B cell (primary cell): ENCODE data around the gene TRIM15. TPM values are rescaled to one million over a fixed set of nuclear protein-coding genes. Genes with fewer than 3 reads are reported as not detected.

Source experiments
- ATAC-seq: fragments of 200-7000 bp; cut with Tn5 transposase; one replicate; pipeline ENCODE4 v1.10.0; 2021; ENCODE audit warnings: low read depth, mild to moderate bottlenecking, moderate number of reproducible peaks, moderate library complexity
- CTCF ChIA-PET: fragments of 350-600 bp; sonication (Branson Sonifier 250); formaldehyde crosslinking; loops from one replicate; lab custom pipeline; 2021; ENCODE audit warnings: antibody characterized with exemption, inconsistent platforms; lab: Charles Lee
- POLR2A ChIA-PET: fragments of 350-600 bp; sonication (Branson Sonifier 250); formaldehyde crosslinking; loops from one replicate; lab custom pipeline; 2021; ENCODE audit warnings: antibody characterized with exemption; lab: Charles Lee
- DNase-seq: peaks from one replicate; pipeline ENCODE4 v3.0.0; 2013
- H2AFZ ChIP-seq: 2 replicates; pipeline ENCODE4 v1.6.1; 2012; ENCODE audit warnings: mild to moderate bottlenecking, low read depth, low read length; ENCODE audit not compliant: insufficient read depth, poor library complexity, severe bottlenecking
- H3K27ac ChIP-seq, 2 donors: 1 replicate in 1 of 2; 2 replicates in 1 of 2; pipeline ENCODE4 v1.5.1; 2012 to 2013; ENCODE audit warnings: low read length in 2 of 2, mild to moderate bottlenecking in 2 of 2, moderate library complexity in 1 of 2
- H3K27me3 ChIP-seq, 4 experiments: fragments of 200-600 bp in 1 of 4; sonication (generic) in 1 of 4; replicated peaks in 1 of 4; 1 replicate in 2 of 4; 2 replicates in 2 of 4; pipeline versions ENCODE4 v1.6.1 to v1.7.0; 2013 to 2016; ENCODE audit warnings: low read length in 3 of 4, mild to moderate bottlenecking in 2 of 4, mixed read lengths in 1 of 4, moderate library complexity in 1 of 4; ENCODE audit not compliant: insufficient read depth in 4 of 4, control insufficient read depth in 3 of 4; ENCODE audit errors: control extremely low read depth in 1 of 4
- H3K36me3 ChIP-seq, 2 experiments: replicated peaks in 1 of 2; 1 replicate in 1 of 2; 2 replicates in 1 of 2; pipeline versions ENCODE4 v1.6.1 to v1.7.1; 2013; ENCODE audit warnings: low read length in 1 of 2; ENCODE audit not compliant: insufficient read depth in 2 of 2, control insufficient read depth in 1 of 2; ENCODE audit errors: control extremely low read depth in 1 of 2, extremely low read depth in 1 of 2
- H3K4me1 ChIP-seq, 2 donors: fragments of 200-600 bp in 1 of 2; sonication (generic) in 1 of 2; 1 replicate in 1 of 2; 2 replicates in 1 of 2; pipeline versions ENCODE4 v1.5.1 to v1.6.1; 2013 to 2017; ENCODE audit warnings: low read length in 2 of 2; ENCODE audit not compliant: control insufficient read depth in 2 of 2, insufficient read depth in 2 of 2
- H3K4me2 ChIP-seq: replicated peaks from 2 replicates; pipeline ENCODE3; 2012; ENCODE audit warnings: mild to moderate bottlenecking, low read depth, low read length; ENCODE audit not compliant: poor library complexity, severe bottlenecking
- H3K4me3 ChIP-seq, 5 experiments: fragments of 200-600 bp in 1 of 5; sonication (generic) in 1 of 5; 1 replicate in 3 of 5; 2 replicates in 2 of 5; pipeline versions ENCODE4 v1.5.1 to v1.7.0; 2011 to 2016; ENCODE audit warnings: low read length in 4 of 5, mild to moderate bottlenecking in 4 of 5, low read depth in 2 of 5, control low read depth in 1 of 5, moderate library complexity in 1 of 5; ENCODE audit not compliant: insufficient read depth in 1 of 5; ENCODE audit errors: control extremely low read depth in 1 of 5, extremely low read depth in 1 of 5
- H3K79me2 ChIP-seq: fragments of 200-600 bp; sonication (generic); one replicate; pipeline ENCODE4 v1.6.0; 2016; ENCODE audit warnings: low read length; ENCODE audit not compliant: control insufficient read depth, insufficient read depth
- H3K9ac ChIP-seq: fragments of 200-600 bp; sonication (generic); 2 replicates; pipeline ENCODE4 v1.6.1; 2017; ENCODE audit warnings: mild to moderate bottlenecking, low read length, moderate library complexity
- H3K9me3 ChIP-seq, 3 donors: one replicate each; pipeline versions ENCODE4 v1.6.1 to v1.7.1; 2013; ENCODE audit warnings: low read length in 2 of 3; ENCODE audit not compliant: control insufficient read depth in 2 of 3, insufficient read depth in 1 of 3; ENCODE audit errors: control extremely low read depth in 1 of 3
- H4K20me1 ChIP-seq: 2 replicates; pipeline ENCODE4 v1.6.0; 2012; ENCODE audit warnings: mild to moderate bottlenecking, low read length; ENCODE audit not compliant: insufficient read depth, control insufficient read depth, poor library complexity, severe bottlenecking
- H3K27ac Mint-ChIP-seq: one replicate; pipeline ENCODE4 v1.8.0; 2021; ENCODE audit warnings: mixed read lengths
- H3K27me3 Mint-ChIP-seq: one replicate; pipeline ENCODE4 v1.8.0; 2021; ENCODE audit warnings: mixed read lengths
- H3K4me1 Mint-ChIP-seq: one replicate; pipeline ENCODE4 v1.8.0; 2021; ENCODE audit warnings: mixed read lengths
- H3K4me3 Mint-ChIP-seq: one replicate; pipeline ENCODE4 v1.8.0; 2021; ENCODE audit warnings: mixed read lengths
- H3K9me3 Mint-ChIP-seq: one replicate; pipeline ENCODE4 v1.8.0; 2022; ENCODE audit warnings: mixed read lengths; ENCODE audit not compliant: insufficient read depth
- CTCF ChIP-seq: fragments of 200-600 bp; IDR thresholded peaks from one replicate; pipeline ENCODE4 v1.8.0; 2022; ENCODE audit warnings: antibody characterized with exemption, mild to moderate bottlenecking
- EZH2 ChIP-seq: IDR thresholded peaks from 2 replicates; pipeline ENCODE4 v1.6.1; 2012; ENCODE audit warnings: borderline replicate concordance, low read depth, mild to moderate bottlenecking, moderate library complexity, low read length; ENCODE audit not compliant: insufficient read depth, poor library complexity, severe bottlenecking
- WGBS: methylation state at CpG from one replicate; pipeline ENCODE4 v1.1.5; 2013; ENCODE audit warnings: missing lambda C conversion rate; ENCODE audit not compliant: insufficient coverage; 5-methylcytosine and 5-hydroxymethylcytosine counted together
- intact Hi-C: fragments of 100-400 bp; cut with micrococcal nuclease; formaldehyde crosslinking; loops from one replicate; pipeline ENCODE4 v1.10.0; 2022
- polyA plus RNA-seq: library from polyadenylated mRNA; depleted of rRNA; stranded (reverse); fragments of >200 nt; gene quantifications from 2 replicates; pipeline ENCODE4 v1.2.3, GENCODE V29; 2012
- total RNA-seq, 2 donors: library from RNA; stranded (reverse); fragments of 120-200 nt in 1 of 2; gene quantifications; 1 replicate in 1 of 2; 2 replicates in 1 of 2; pipeline versions ENCODE4 v1.2.3 to v1.2.4, GENCODE V29; 2013 to 2022

The TRIM15 gene
- total and polyA plus RNA-seq, 2 donors (not counting 1 experiment from before 2014, with no cell fraction given), result not detected

GRCh38 chr6:30188541-30188940 is 25.2 kb downstream of the TRIM15 start:
- ATAC-seq, result no peak
- TF ChIP-seq CTCF, result no peak
- no peak for TF ChIP-seq EZH2
- Histone ChIP-seq H3K9ac (no peak overlapping the region), H3K9me3 (no peaks in the 10 kb centered on the region), H3K4me2 (no peak overlapping the region), H3K4me1 (no peaks in the 10 kb centered on the region), H4K20me1 (peaks cover 7% of the 10 kb centered on the region), H2AFZ (no peak overlapping the region), H3K4me3 (no peak overlapping the region), H3K27me3 (no peaks in the 10 kb centered on the region), H3K79me2 (no peaks in the 10 kb centered on the region), H3K27ac (no peak overlapping the region), H3K36me3 (peaks cover 9 to 75% of the 10 kb centered on the region in 2 experiments)
- ChIA-PET POLR2A (no interaction called here), CTCF (no interaction called here)
- H3K4me1 Mint-ChIP-seq, result no peaks in the 10 kb centered on the region
- intact Hi-C loops, result no loop called here
- no peaks in the 10 kb centered on the region for H3K9me3 Mint-ChIP-seq
- 100% methylated on average over 2 of the region's 5 CpGs for WGBS
- DNase-seq, result no peak
- no peaks in the 10 kb centered on the region for H3K27me3 Mint-ChIP-seq
- no peak overlapping the region for H3K4me3 Mint-ChIP-seq
- H3K27ac Mint-ChIP-seq, result no peak overlapping the region

- H3K9me3 Mint-ChIP-seq, result no peaks in the 10 kb centered on the region
- H3K27ac Mint-ChIP-seq, result no peak overlapping the region
- ChIA-PET CTCF (no interaction called here), POLR2A (no interaction called here)
- peaks cover 9 to 83% of the 10 kb centered on the region in 2 experiments for H3K36me3 ChIP-seq
- ATAC-seq (no peak), DNase-seq (no peak)
- H3K4me3 ChIP-seq, result no peak overlapping the region
- no peak overlapping the region for H3K27ac ChIP-seq
- intact Hi-C loops, result no loop called here
- H3K27me3 Mint-ChIP-seq, result no peaks in the 10 kb centered on the region
- 96% methylated on average over 7 of the region's 7 CpGs for WGBS
- peaks cover 27% of the 10 kb centered on the region for H4K20me1 ChIP-seq
- TF ChIP-seq EZH2, result no peak
- TF ChIP-seq CTCF, result no peak
- H3K4me1 ChIP-seq, result no peaks in the 10 kb centered on the region
- no peaks in the 10 kb centered on the region for H3K27me3 ChIP-seq
- no peaks in the 10 kb centered on the region for H3K9me3 ChIP-seq
- no peak overlapping the region for H3K9ac ChIP-seq
- H3K79me2 ChIP-seq, result peaks cover 7% of the 10 kb centered on the region
- H3K4me2 ChIP-seq, result no peak overlapping the region
- H3K4me1 Mint-ChIP-seq, result no peaks in the 10 kb centered on the region
- no peak overlapping the region for H3K4me3 Mint-ChIP-seq
- H2AFZ ChIP-seq, result no peak overlapping the region
These were observed 28.7 kb downstream of the TRIM15 start for GRCh38 chr6:30192076-30192475.
